DOHH2 (cell line): ENCODE measurements around the gene FHOD1.

Experiments
- H3F3A ChIP-seq: fragments of 200-600 bp; sonication (generic), shearing (Covaris generic); 2 replicates; pipeline ENCODE4 v1.6.0; 2016; ENCODE audit warnings: antibody characterized with exemption, mild to moderate bottlenecking; ENCODE audit not compliant: control insufficient read depth, insufficient read depth
- H3K27ac ChIP-seq: fragments of 200-600 bp; sonication (generic); 2 replicates; pipeline ENCODE4 v1.5.1; 2014; ENCODE audit warnings: low read depth, mild to moderate bottlenecking, low read length, moderate library complexity
- H3K27me3 ChIP-seq: fragments of 200-600 bp; sonication (generic); 2 replicates; pipeline ENCODE4 v1.6.1; 2014; ENCODE audit warnings: mild to moderate bottlenecking, low read length, mixed read lengths; ENCODE audit not compliant: control insufficient read depth
- H3K36me3 ChIP-seq: fragments of 200-600 bp; sonication (generic); 2 replicates; pipeline ENCODE4 v1.6.1; 2014; ENCODE audit warnings: mild to moderate bottlenecking, low read length, moderate library complexity, mixed read lengths; ENCODE audit not compliant: control insufficient read depth
- H3K4me1 ChIP-seq: fragments of 200-600 bp; sonication (generic); 2 replicates; pipeline ENCODE4 v1.6.1; 2014; ENCODE audit warnings: mild to moderate bottlenecking, low read length, mixed read lengths; ENCODE audit not compliant: control insufficient read depth
- H3K4me2 ChIP-seq: fragments of 200-600 bp; sonication (generic); 2 replicates; pipeline ENCODE4 v1.6.0; 2014; ENCODE audit warnings: mild to moderate bottlenecking, low read length, moderate library complexity
- H3K4me3 ChIP-seq: fragments of 200-600 bp; sonication (generic); 2 replicates; pipeline ENCODE4 v1.5.1; 2014; ENCODE audit warnings: mild to moderate bottlenecking, low read length, mixed read lengths
- H3K79me2 ChIP-seq: fragments of 200-600 bp; sonication (generic); 2 replicates; pipeline ENCODE4 v1.6.1; 2014; ENCODE audit warnings: mild to moderate bottlenecking, low read length, mixed read lengths; ENCODE audit not compliant: control insufficient read depth
- H3K9me2 ChIP-seq: fragments of 200-600 bp; sonication (generic); replicated peaks from 2 replicates; pipeline ENCODE4 v1.6.1; 2014; ENCODE audit warnings: mild to moderate bottlenecking, low read length, mixed read lengths; ENCODE audit not compliant: control insufficient read depth
- H3K9me3 ChIP-seq: fragments of 200-600 bp; sonication (generic); 2 replicates; pipeline ENCODE4 v1.6.1; 2014; ENCODE audit warnings: antibody characterized with exemption, low read length, mixed read lengths; ENCODE audit not compliant: control insufficient read depth, insufficient read depth
- H4K20me1 ChIP-seq: fragments of 200-600 bp; sonication (generic); 2 replicates; pipeline ENCODE4 v1.6.0; 2014; ENCODE audit warnings: low read depth, mild to moderate bottlenecking, antibody characterized with exemption, low read length, moderate library complexity; ENCODE audit not compliant: control insufficient read depth, insufficient read depth
- EZH2phosphoT487 ChIP-seq: fragments of 200-600 bp; sonication (generic); IDR thresholded peaks from 2 replicates; pipeline ENCODE4 v1.6.1; 2017; ENCODE audit warnings: borderline replicate concordance, mild to moderate bottlenecking, antibody characterized with exemption, low read length, moderate library complexity, mixed read lengths
- TF ChIP-seq, protein P1 (sequence below): fragments of 200-600 bp; sonication (generic); IDR thresholded peaks from one replicate; pipeline ENCODE4 v1.5.1; 2014; ENCODE audit warnings: antibody characterized with exemption, mild to moderate bottlenecking, low read depth, low read length; ENCODE audit not compliant: poor library complexity, severe bottlenecking

Gene FHOD1

DNA sequence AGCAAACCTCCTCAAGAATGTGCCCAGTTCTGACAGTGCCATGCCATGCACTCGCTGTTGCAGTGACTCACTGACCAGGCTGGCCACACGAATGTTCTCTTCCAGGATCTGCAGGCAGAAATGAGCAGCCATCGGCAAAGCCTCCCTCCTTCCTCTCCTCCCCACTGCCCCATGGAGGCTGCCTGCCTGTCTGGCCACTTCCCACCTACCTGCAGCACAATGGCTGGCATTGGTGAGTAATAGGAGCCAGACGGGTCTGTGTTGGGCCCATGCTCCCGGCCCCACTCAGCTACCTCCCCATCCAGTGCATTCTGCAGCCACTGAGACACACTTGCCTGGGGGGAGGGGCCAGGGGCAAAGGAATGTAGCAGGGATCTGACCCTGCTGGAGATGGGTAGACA lies 60.7 kb downstream of the FHOD1 start:
- Histone ChIP-seq H4K20me1 (peaks cover 3% of the 10 kb centered on the region; the same call in 1 of the 2 replicates), H3K4me2 (no peak overlapping the region)

DNA sequence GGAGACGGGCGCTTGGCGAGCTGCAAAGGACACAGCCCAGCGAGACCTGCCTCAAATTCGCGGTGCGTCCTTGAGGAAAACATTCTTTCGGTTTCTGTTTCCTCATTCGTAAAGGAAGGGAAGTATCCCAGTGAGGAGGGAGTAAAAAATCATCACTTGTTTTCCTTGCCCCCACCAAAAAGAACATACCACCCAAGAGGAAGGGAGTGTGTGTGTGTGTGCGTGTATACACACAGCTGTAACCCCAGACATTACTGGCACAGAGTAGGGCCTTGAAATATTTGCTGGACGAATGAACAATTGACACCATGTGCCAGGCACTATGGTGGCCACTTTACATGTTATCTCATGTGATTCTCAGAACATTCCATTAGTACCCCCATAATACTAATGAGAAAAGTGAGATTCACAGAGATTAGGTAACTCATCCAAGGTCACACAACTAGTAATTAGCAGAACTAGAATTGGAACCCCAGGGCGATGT lies 61.6 kb downstream of the FHOD1 start:
- Histone ChIP-seq H4K20me1 (peaks cover 3% of the 10 kb centered on the region; the same call in 1 of the 2 replicates), H3K4me1 (peaks cover 29% of the 10 kb centered on the region), H3K4me3 (no peak overlapping the region), H3K9me2 (no peaks in the 10 kb centered on the region), H3K27ac (no peak overlapping the region), H3K27me3 (peaks cover 24% of the 10 kb centered on the region), H3K9me3 (no peaks in the 10 kb centered on the region), H3K79me2 (0 out of 2 replicates have a peak, but pooled peaks cover 8% of the 10 kb centered on the region), H3F3A (no peaks in the 10 kb centered on the region), H3K36me3 (no peaks in the 10 kb centered on the region), H3K4me2 (no peak overlapping the region)
- no peak for TF ChIP-seq EZH2phosphoT487
- TF ChIP-seq, protein P1, sequence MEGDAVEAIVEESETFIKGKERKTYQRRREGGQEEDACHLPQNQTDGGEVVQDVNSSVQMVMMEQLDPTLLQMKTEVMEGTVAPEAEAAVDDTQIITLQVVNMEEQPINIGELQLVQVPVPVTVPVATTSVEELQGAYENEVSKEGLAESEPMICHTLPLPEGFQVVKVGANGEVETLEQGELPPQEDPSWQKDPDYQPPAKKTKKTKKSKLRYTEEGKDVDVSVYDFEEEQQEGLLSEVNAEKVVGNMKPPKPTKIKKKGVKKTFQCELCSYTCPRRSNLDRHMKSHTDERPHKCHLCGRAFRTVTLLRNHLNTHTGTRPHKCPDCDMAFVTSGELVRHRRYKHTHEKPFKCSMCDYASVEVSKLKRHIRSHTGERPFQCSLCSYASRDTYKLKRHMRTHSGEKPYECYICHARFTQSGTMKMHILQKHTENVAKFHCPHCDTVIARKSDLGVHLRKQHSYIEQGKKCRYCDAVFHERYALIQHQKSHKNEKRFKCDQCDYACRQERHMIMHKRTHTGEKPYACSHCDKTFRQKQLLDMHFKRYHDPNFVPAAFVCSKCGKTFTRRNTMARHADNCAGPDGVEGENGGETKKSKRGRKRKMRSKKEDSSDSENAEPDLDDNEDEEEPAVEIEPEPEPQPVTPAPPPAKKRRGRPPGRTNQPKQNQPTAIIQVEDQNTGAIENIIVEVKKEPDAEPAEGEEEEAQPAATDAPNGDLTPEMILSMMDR: no peak

More for the DNA sequence above, 60.7 kb downstream of the FHOD1 start:
- no peaks in the 10 kb centered on the region for H3K36me3 ChIP-seq
- H3K27ac ChIP-seq: no peak overlapping the region
- no peak overlapping the region for H3K4me3 ChIP-seq
- TF ChIP-seq, protein P1: no peak
- no peak for TF ChIP-seq EZH2phosphoT487
- H3K4me1 ChIP-seq: peaks cover 32% of the 10 kb centered on the region
- 0 out of 2 replicates have a peak, but pooled peaks cover 8% of the 10 kb centered on the region for H3K79me2 ChIP-seq
- no peaks in the 10 kb centered on the region for H3K9me3 ChIP-seq
- no peaks in the 10 kb centered on the region for H3K9me2 ChIP-seq
- peaks cover 24% of the 10 kb centered on the region for H3K27me3 ChIP-seq
- H3F3A ChIP-seq: no peaks in the 10 kb centered on the region

DNA sequence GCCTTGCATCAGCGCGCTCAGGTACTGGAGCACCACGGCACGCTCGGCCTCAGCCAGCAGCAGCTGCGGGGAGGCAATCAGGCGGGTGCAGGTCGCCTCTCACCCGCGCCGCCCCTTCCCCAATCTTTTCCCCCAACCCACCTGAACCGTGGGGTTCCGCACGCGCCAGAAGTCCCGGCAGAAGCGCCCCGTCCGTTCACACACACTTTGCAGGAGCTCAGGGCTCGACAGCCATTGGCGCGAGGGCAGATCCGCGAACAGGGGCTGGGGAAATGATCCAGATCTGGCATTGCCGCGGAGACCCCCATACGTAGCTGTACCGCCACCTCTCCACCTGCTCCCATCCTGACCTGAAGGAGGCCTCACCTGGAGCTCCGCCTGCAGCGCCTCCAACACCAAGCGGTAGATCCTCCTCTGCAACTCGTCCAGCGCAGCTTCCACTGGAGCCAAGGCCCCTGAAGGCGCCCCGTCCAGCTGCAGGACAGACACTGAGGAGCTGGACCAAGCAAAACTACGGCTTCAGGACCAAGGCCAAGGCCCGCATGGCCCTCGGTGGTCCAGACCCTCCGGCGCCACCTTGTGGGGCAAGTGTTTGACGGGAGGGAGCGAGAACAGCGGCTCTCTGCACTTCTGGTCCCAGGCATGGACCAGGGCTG lies 62.2 kb downstream of the FHOD1 start:
- Histone ChIP-seq H3F3A (no peaks in the 10 kb centered on the region), H3K4me2 (peak overlapping the region; percentile 98), H3K79me2 (0 out of 2 replicates have a peak, but pooled peaks cover 8% of the 10 kb centered on the region), H3K9me3 (no peaks in the 10 kb centered on the region), H3K9me2 (no peaks in the 10 kb centered on the region), H3K36me3 (no peaks in the 10 kb centered on the region), H3K4me1 (peaks cover 29% of the 10 kb centered on the region), H3K27ac (no peak overlapping the region), H4K20me1 (peaks cover 3% of the 10 kb centered on the region; the same call in 1 of the 2 replicates), H3K27me3 (peaks cover 24% of the 10 kb centered on the region), H3K4me3 (peak overlapping the region; percentile 88; the same call in 1 of the 2 replicates)
- no peak for TF ChIP-seq EZH2phosphoT487
- TF ChIP-seq, protein P1: peak; percentile 85
